Activated T-helper 17 cell treated with anti-CD3 and anti-CD28 coated beads, Interleukin-2, amount 50 U/mL, for 72 hours (primary cell): Measurements from ENCODE around the gene DRC3. TPM values are rescaled to one million over a fixed set of nuclear protein-coding genes. Genes with fewer than 3 reads are reported as not detected.
"Not testable (repeated sequence)": the region's sequence is repeated elsewhere in the genome, so short reads cannot be mapped to it uniquely, and the experiment has no call there.

Experiments used
- ATAC-seq: fragments of 150-1000 bp; cut with Tn5 transposase; replicated peaks from 2 replicates; pipeline ENCODE4 v1.10.0; 2021; ENCODE audit warnings: mild to moderate bottlenecking, moderate library complexity
- H3K27ac Mint-ChIP-seq: one replicate; pipeline ENCODE4 v1.8.0; 2022; ENCODE audit warnings: mixed read lengths
- H3K27me3 Mint-ChIP-seq: one replicate; pipeline ENCODE4 v1.8.0; 2022; ENCODE audit warnings: mixed read lengths
- H3K36me3 Mint-ChIP-seq: one replicate; pipeline ENCODE4 v1.8.0; 2022; ENCODE audit warnings: low read depth, mild to moderate bottlenecking, mixed read lengths
- H3K4me1 Mint-ChIP-seq: one replicate; pipeline ENCODE4 v1.8.0; 2022; ENCODE audit warnings: mixed read lengths
- H3K4me3 Mint-ChIP-seq: one replicate; pipeline ENCODE4 v1.8.0; 2022; ENCODE audit warnings: mild to moderate bottlenecking, mixed read lengths
- H3K9me3 Mint-ChIP-seq: one replicate; pipeline ENCODE4 v1.8.0; 2022; ENCODE audit warnings: mixed read lengths
- total RNA-seq, 2 donors: library from RNA; stranded (reverse); gene quantifications; one replicate each; pipeline ENCODE4 v1.2.3, GENCODE V29; 2022

DRC3 gene
- total RNA-seq, 2 donors from 2014 or later: 0.58 TPM; not detected in 1

DNA sequence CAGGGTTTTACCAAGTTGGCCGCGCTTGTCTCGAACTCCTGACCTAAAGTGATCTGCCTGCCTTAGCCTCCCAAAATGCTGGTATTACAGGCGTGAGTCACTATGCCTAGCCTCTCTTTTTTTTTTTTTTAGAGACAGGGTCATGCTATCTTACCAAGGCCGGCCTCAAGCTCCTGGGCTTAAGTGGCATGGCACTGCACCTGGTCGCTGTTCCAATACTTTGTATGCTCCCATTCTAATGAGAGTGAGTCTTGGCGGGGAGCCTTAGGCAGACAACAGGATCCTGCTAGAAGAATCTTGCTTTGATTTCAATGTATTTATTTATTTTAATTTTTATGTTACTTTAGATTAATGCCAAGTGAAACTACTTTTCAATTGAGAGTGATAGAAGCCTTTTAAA, 22.3 kb upstream of the DRC3 start:
- Mint-ChIP-seq H3K9me3 (no peaks in the 10 kb centered on the region), H3K27ac (peak overlapping the region; percentile 23), H3K36me3 (peaks cover 7% of the 10 kb centered on the region), H3K27me3 (no peaks in the 10 kb centered on the region), H3K4me3 (no peak overlapping the region), H3K4me1 (peaks cover 5% of the 10 kb centered on the region)
- no peak for ATAC-seq

DNA sequence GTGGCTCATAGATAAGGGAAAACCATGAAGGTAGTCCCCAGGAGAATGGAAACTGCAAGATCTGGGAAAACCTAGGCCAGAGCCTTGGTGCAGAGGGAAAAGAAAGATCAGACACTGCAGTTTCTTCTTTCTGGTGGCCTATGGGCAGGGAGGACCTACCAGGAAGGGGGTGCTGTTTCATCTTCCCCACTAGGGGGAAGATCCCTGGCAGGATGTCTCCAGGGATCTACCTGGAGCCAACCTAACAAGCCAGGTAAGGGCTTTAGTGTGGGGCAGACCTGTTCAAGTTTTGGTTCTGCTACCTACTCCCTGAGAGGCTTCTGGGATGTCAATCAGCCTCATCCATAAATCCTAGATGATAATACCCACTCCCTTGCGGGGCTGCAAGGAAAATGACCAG, 21.9 kb upstream of the DRC3 start:
- H3K36me3 Mint-ChIP-seq: peaks cover 11% of the 10 kb centered on the region
- H3K27me3 Mint-ChIP-seq: no peaks in the 10 kb centered on the region
- H3K9me3 Mint-ChIP-seq: no peaks in the 10 kb centered on the region
- H3K4me1 Mint-ChIP-seq: peaks cover 5% of the 10 kb centered on the region
- H3K27ac Mint-ChIP-seq: peak overlapping the region; percentile 23
- H3K4me3 Mint-ChIP-seq: no peak overlapping the region
- no peak for ATAC-seq

DNA sequence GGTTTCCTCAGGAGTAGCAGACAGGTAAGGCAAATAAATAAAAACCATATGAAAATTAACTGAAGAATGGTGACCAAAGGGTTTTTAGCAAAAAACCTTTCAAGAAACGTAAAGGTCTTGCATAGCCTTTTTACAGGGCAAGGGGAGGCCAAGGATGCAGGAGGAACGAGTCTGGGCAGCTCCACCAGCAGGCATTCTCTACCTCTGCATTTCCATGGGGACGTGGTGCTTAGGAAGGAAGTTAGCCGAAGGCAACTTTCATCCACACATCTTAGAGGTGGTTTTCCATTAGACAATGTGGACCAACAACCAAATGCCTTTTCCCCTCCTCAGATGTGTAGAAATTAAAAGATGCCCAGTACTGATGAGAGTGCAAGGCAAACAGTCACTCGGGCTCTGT, 21.1 kb upstream of the DRC3 start:
- Mint-ChIP-seq H3K27ac (no peak overlapping the region), H3K27me3 (no peaks in the 10 kb centered on the region), H3K9me3 (no peaks in the 10 kb centered on the region), H3K36me3 (peaks cover 14% of the 10 kb centered on the region), H3K4me3 (no peak overlapping the region), H3K4me1 (peaks cover 5% of the 10 kb centered on the region)
- no peak for ATAC-seq

DNA sequence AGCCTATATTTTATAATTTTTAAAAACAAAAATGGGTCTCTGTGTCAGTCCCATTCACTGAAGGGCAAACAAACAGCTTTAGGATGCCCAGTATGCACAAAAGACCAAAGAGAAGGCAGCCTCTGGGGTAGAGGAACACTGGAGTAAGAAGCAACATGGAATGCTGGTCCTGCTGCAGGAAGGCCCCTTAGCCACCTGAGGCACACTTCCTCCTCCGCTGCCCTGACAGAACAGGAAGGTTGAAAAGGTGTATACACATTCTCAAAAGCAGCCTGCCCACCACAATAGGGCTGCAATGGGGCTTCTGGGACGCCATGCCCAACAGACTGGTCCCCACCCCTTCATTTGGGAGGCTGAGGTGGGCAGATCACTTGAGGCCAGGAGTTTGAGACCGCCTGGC, 20.0 kb upstream of the DRC3 start:
- no peak for ATAC-seq
- H3K9me3 Mint-ChIP-seq: no peaks in the 10 kb centered on the region
- no peak overlapping the region for H3K4me3 Mint-ChIP-seq
- no peaks in the 10 kb centered on the region for H3K27me3 Mint-ChIP-seq
- peaks cover 10% of the 10 kb centered on the region for H3K4me1 Mint-ChIP-seq
- H3K36me3 Mint-ChIP-seq: peaks cover 14% of the 10 kb centered on the region
- H3K27ac Mint-ChIP-seq: no peak overlapping the region

DNA sequence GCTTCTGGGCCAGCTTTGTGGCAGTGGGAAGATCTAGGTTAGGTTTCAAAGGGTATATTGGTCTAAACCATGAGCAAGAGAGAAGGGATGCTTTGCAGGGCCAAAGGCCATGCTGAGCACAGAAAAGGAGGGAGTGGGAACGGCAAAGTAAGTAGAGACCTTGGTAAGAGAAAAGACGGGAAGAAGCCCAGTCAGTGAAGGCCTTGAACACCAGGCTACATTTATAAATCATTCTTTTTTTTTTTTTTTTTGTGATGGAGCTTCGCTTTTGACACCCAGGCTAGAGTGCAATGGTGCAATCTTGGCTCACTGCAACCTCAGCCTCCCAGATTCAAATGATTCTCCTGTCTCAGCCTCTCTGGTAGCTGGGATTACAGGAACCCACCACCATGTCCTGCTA, 18.6 kb upstream of the DRC3 start:
- Mint-ChIP-seq H3K27ac (peak overlapping the region; percentile 11), H3K27me3 (no peaks in the 10 kb centered on the region), H3K4me1 (peaks cover 23% of the 10 kb centered on the region), H3K9me3 (no peaks in the 10 kb centered on the region), H3K36me3 (peaks cover 26% of the 10 kb centered on the region), H3K4me3 (no peak overlapping the region)
- no peak for ATAC-seq

DNA sequence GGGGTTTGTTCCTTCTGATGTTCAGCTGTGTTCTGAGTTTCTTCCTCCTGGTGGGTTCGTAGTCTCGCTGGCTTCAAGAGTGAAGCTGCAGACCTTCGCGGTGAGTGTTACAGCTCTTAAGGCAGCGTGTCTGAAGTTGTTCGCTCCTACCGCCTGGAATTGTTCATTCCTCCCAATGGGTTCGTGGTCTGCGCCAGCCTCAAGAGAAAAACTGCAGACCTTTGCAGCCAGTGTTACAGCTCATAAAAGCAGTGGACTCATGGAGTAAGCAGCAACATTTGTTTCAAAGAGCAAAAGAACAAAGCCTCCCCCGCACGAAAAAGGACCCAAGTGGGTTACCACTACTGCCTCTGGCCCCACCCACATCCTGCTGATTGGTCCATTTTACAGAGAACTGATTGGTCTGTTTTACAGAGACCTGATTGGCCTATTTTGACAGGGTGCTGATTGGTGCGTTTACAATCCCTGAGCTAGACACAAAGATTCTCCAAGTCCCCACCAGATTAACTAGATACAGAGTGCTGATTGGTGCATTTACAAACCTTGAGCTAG, 16.8 kb upstream of the DRC3 start:
- not testable (repeated sequence) for H3K9me3 Mint-ChIP-seq, H3K4me3 Mint-ChIP-seq, H3K27me3 Mint-ChIP-seq, ATAC-seq
- peaks cover 31% of the 10 kb centered on the region for H3K36me3 Mint-ChIP-seq
- peaks cover 34% of the 10 kb centered on the region for H3K4me1 Mint-ChIP-seq
- H3K27ac Mint-ChIP-seq: peak overlapping the region; percentile 69

DNA sequence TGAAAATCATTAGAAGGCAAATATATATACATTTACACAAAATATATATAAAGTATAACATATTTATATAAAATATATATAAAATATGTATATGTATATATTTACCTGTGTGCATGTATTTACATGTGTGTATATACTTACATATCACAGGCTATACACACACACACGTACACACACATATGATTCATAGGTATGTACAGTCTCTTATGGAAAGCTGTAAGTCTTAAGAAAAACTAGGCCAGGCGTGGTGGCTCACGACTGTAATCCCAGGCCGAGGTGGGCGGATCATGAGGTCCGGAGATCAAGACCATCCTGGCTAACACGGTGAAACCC, 15.1 kb upstream of the DRC3 start:
- Mint-ChIP-seq H3K9me3 (no peaks in the 10 kb centered on the region), H3K27me3 (no peaks in the 10 kb centered on the region), H3K27ac (peak overlapping the region; percentile 98), H3K4me3 (peak overlapping the region; percentile 89), H3K4me1 (peaks cover 37% of the 10 kb centered on the region), H3K36me3 (peaks cover 31% of the 10 kb centered on the region)
- peak; percentile 18 for ATAC-seq

DNA sequence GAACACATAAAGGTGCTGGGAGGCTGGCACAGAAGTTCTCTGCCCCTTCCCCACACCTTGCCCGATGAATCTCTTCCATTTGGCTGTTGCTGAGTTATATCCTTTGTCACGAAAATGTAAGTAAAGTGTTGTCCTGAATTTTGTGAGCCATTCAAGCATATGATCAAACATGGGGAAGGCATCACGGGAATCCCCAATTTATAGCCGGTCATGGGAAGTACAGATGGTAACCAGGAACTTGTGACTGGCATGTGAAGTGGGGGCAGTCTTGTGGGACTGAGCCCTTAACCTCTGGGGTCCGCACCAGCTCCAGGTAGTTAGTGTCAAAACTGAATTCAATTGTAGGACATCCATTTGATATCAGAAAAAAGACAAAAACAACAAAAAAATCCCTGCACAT, 13.7 kb upstream of the DRC3 start:
- H3K36me3 Mint-ChIP-seq: peaks cover 31% of the 10 kb centered on the region
- peak overlapping the region; percentile 89 for H3K4me3 Mint-ChIP-seq
- no peaks in the 10 kb centered on the region for H3K9me3 Mint-ChIP-seq
- peaks cover 47% of the 10 kb centered on the region for H3K4me1 Mint-ChIP-seq
- no peaks in the 10 kb centered on the region for H3K27me3 Mint-ChIP-seq
- H3K27ac Mint-ChIP-seq: peak overlapping the region; percentile 98
- no peak for ATAC-seq

DNA sequence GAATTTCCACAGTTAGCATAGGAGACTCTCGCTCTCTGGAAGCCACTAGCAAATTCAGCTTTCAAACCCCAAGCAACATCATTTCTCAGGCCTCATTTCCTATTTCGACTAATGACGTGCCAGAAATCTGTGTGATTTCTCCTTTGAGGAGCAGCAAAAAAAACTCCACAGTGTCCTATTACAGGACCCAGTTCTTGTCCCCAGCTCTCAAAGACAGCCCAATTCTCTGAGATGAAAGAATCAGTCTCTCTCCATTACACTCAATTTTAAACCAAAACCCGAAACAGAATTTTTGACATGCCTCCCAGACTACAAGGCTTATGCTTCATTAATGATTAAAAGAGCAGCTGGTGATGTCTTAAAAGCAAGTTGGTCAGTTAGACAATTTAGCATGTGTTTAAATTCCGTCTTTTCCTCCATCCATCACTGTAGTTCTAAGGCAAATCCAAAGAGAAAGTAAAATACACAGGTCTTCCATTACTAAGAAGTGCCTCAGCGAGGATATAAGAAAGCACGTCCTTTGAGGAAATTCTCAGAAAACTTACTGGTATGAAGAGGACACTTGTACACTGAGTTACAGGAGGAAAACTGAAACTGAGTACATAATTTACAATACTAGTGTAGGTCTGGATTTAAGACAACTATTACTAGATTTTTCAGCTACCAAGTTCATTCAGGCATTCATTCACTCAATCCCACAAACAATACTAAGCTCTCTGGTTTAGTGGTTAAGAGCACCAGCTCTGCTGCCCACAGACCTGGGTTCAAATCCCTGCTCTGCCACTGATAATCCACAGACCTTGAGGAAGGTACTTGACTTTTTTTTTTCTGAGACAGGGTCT, 12.9 kb upstream of the DRC3 start:
- Mint-ChIP-seq H3K27me3 (no peaks in the 10 kb centered on the region), H3K27ac (peak overlapping the region; percentile 98), H3K4me1 (peaks cover 47% of the 10 kb centered on the region), H3K9me3 (no peaks in the 10 kb centered on the region), H3K36me3 (peaks cover 30% of the 10 kb centered on the region), H3K4me3 (peak overlapping the region; percentile 89)
- ATAC-seq: peak; percentile 65

DNA sequence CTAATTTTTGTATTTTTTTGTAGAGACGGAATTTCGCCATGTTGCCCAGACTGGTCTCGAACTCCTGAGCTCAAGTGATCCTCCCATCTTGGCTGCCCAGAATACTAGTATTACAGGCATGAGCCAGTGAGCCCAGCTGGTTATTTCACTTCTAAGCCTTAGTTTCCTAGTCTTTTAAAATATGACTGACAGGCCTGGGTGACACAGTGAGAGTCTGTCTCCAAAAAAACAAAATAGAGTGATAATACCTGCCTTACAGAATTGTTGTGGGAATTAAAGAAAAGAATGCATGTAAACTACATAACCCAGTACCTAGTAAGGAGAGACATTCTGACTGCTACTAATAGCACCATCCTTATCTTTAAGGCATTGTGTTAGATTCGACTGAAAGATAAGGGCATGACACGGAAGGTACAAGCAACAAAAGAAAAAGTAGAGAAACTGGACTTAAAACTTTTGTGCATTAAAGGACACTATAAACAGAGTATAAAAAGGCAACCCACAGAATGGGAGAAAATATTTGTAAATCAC, 12.1 kb upstream of the DRC3 start:
- Mint-ChIP-seq H3K36me3 (peaks cover 22% of the 10 kb centered on the region), H3K27me3 (no peaks in the 10 kb centered on the region), H3K4me1 (peaks cover 54% of the 10 kb centered on the region), H3K4me3 (peak overlapping the region; percentile 89), H3K9me3 (no peaks in the 10 kb centered on the region), H3K27ac (peak overlapping the region; percentile 98)
- no peak for ATAC-seq

DNA sequence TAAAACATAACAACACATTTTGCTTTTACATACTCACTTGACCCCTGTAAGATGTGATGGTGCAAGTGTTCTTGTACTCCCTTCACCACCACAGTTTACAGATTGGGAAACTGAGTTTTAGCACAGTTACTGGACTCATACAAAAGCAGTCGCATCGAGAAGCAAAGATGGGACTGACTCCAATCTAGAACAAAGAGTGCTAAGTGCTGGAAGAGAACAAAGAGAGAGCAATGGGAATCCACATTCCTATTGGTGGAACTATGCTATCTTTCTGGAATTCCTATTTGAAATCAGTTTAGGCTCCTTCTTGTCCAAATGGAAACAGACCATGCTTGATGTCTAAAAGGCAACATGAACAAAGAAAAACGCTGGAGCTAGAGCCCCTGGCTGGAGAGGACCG, 9.6 kb upstream of the DRC3 start:
- no peak overlapping the region for H3K27ac Mint-ChIP-seq
- no peaks in the 10 kb centered on the region for H3K27me3 Mint-ChIP-seq
- no peak overlapping the region for H3K4me3 Mint-ChIP-seq
- peaks cover 14% of the 10 kb centered on the region for H3K36me3 Mint-ChIP-seq
- peaks cover 61% of the 10 kb centered on the region for H3K4me1 Mint-ChIP-seq
- H3K9me3 Mint-ChIP-seq: no peaks in the 10 kb centered on the region
- no peak for ATAC-seq

DNA sequence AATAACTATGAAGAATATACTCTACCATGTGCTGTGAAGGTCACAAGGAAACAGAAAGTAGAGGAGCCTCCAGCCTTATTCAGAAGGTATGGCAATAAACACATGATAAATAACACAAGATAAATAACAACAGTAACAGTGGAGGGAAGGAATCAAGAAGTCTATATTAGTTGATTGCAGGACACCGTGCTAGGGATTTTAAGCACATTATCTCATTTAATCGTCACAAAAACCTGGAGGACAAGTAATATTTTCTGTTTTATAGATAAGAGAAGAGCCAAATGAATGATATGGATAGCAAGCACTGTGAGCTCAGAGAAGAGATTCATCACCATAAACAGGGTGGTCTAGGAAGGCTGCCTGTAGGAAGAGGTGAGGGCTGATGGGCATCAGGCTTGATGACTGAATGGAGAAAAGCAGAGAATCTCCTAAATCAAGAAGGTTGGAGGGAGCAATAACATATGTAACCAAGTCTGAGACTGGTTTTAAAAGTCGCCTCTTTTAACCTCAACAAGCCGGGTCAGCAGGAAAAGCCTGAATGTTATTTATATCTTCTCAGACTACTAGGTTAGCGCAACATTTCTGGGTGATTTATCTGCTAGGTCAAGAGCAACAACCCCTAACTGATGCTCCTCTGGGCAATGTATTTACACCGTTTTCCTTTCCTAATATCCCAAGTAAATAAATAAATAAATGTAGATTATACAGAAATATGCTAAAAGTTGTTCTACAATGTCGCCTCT, 8.8 kb upstream of the DRC3 start:
- Mint-ChIP-seq H3K27ac (peak overlapping the region; percentile 16), H3K4me3 (no peak overlapping the region), H3K36me3 (peaks cover 6% of the 10 kb centered on the region), H3K27me3 (no peaks in the 10 kb centered on the region), H3K4me1 (peaks cover 53% of the 10 kb centered on the region), H3K9me3 (no peaks in the 10 kb centered on the region)
- ATAC-seq: no peak

DNA sequence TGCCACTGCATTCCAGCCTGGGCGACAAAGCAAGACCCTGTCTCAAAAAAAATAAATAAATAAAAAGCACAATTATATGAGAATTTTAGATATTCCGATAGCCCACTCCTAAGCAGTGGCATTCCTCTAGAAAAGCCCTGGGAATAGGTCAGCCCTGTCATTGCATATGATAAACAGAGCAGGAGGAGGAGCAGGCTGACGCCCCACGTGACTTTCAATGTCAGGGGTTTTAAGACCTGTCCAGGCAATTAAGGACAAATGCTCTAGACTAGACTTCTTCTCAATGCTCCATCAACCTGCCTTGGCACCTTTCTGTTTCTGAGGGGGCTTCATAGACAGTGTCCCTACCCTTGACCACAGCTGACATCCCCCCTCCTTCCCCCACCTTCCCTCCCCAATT, 8.0 kb upstream of the DRC3 start:
- peaks cover 5% of the 10 kb centered on the region for H3K36me3 Mint-ChIP-seq
- peaks cover 48% of the 10 kb centered on the region for H3K4me1 Mint-ChIP-seq
- no peaks in the 10 kb centered on the region for H3K27me3 Mint-ChIP-seq
- no peak for ATAC-seq
- H3K27ac Mint-ChIP-seq: no peak overlapping the region
- no peak overlapping the region for H3K4me3 Mint-ChIP-seq
- H3K9me3 Mint-ChIP-seq: no peaks in the 10 kb centered on the region

DNA sequence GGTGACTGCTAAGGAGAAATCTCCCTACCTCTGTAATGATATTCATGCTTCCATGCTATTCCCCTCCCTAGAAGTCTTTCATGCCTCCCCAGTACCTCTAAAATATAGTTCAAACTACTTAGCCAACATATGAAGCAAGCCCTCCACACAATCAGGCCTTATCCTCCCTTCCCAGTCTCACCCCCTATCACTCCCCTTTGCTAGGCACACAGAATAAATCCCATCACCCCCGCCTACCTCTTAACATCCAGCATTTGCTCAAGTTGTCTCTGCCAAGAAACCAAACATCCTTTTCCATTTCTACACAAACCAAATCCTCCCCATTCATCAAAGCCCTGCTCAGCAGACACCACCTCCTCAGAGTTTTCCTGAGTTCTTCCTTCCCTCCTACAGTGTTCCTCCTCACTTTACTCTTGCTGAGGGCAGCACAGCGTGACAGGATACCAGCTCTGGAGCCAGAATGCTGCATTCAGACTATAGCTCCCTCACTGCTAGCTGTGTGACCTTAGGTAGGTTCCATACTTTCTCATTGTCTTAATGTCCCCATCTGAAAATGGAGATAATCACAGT, 7.4 kb upstream of the DRC3 start:
- H3K4me3 Mint-ChIP-seq: no peak overlapping the region
- peaks cover 47% of the 10 kb centered on the region for H3K4me1 Mint-ChIP-seq
- no peaks in the 10 kb centered on the region for H3K9me3 Mint-ChIP-seq
- H3K27ac Mint-ChIP-seq: peak overlapping the region; percentile 1
- no peaks in the 10 kb centered on the region for H3K27me3 Mint-ChIP-seq
- ATAC-seq: no peak
- no peaks in the 10 kb centered on the region for H3K36me3 Mint-ChIP-seq
